SK-N-SH treated with all-trans-retinoic acid at 6 μM for 48 hours (cell line): Measurements from ENCODE around the gene DTL.

Experiments
- ATAC-seq: fragments of 200-7000 bp; cut with Tn5 transposase; 3 replicates; pipeline ENCODE4 v1.9.1; 2020; ENCODE audit warnings: mild to moderate bottlenecking, moderate library complexity
- ARNTL ChIP-seq: fragments of 450-650 bp; formaldehyde crosslinking; IDR thresholded peaks from 2 replicates; pipeline ENCODE4 v1.5.0; 2020; ENCODE audit warnings: low read depth, mild to moderate bottlenecking, moderate library complexity, borderline replicate concordance
- BACH2 ChIP-seq: fragments of 250-450 bp; sonication (Bioruptor Pico); IDR thresholded peaks from 2 replicates; pipeline ENCODE4 v1.9.0; 2021; ENCODE audit warnings: mild to moderate bottlenecking, borderline replicate concordance
- CREB5 ChIP-seq: fragments of 250-450 bp; sonication (Bioruptor Pico); IDR thresholded peaks from 2 replicates; pipeline ENCODE4 v1.5.1; 2020; ENCODE audit warnings: low read depth, mild to moderate bottlenecking, moderate library complexity
- CSDC2 ChIP-seq: fragments of 250-450 bp; sonication (Bioruptor Pico); IDR thresholded peaks from 2 replicates; pipeline ENCODE4 v1.5.0; 2020; ENCODE audit warnings: mild to moderate bottlenecking, moderate library complexity
- CSRNP3 ChIP-seq: fragments of 250-450 bp; sonication (Bioruptor Pico); IDR thresholded peaks from 2 replicates; pipeline ENCODE4 v1.5.1; 2021; ENCODE audit warnings: mild to moderate bottlenecking, moderate library complexity
- ESRRG ChIP-seq: fragments of 250-450 bp; sonication (Bioruptor Pico); IDR thresholded peaks from 2 replicates; pipeline ENCODE4 v1.6.1; 2021; ENCODE audit warnings: mild to moderate bottlenecking
- GLIS3 ChIP-seq: fragments of 250-450 bp; sonication (Bioruptor Pico); IDR thresholded peaks from 2 replicates; pipeline ENCODE4 v1.5.0; 2020; ENCODE audit warnings: mild to moderate bottlenecking, moderate library complexity
- ISL1 ChIP-seq: fragments of 250-450 bp; sonication (Bioruptor Pico); IDR thresholded peaks from 2 replicates; pipeline ENCODE4 v2.1.2; 2022; ENCODE audit warnings: mild to moderate bottlenecking, moderate library complexity
- OSR1 ChIP-seq: fragments of 250-450 bp; sonication (Bioruptor Pico); IDR thresholded peaks from 2 replicates; pipeline ENCODE4 v1.8.0; 2022; ENCODE audit warnings: moderate library complexity, mild to moderate bottlenecking, inconsistent platforms
- PPARA ChIP-seq: fragments of 250-450 bp; sonication (Bioruptor Pico); IDR thresholded peaks from 2 replicates; pipeline ENCODE4 v1.5.0; 2020; ENCODE audit warnings: mild to moderate bottlenecking, borderline replicate concordance
- RARB ChIP-seq: fragments of 250-450 bp; sonication (Bioruptor Pico); IDR thresholded peaks from 2 replicates; pipeline ENCODE4 v1.8.0; 2021; ENCODE audit warnings: mild to moderate bottlenecking, moderate library complexity
- SNAI2 ChIP-seq: fragments of 250-450 bp; sonication (Bioruptor Pico); IDR thresholded peaks from 2 replicates; pipeline ENCODE4 v1.5.0; 2020; ENCODE audit warnings: mild to moderate bottlenecking, moderate library complexity
- TCF4 ChIP-seq: fragments of 250-450 bp; sonication (Bioruptor Pico); IDR thresholded peaks from 2 replicates; pipeline ENCODE4 v1.8.0; 2021; ENCODE audit warnings: mild to moderate bottlenecking, moderate library complexity, borderline replicate concordance
- TOX ChIP-seq: fragments of 250-450 bp; sonication (Bioruptor Pico); IDR thresholded peaks from 2 replicates; pipeline ENCODE4 v1.8.0; 2021; ENCODE audit warnings: mild to moderate bottlenecking, moderate library complexity, borderline replicate concordance
- TSHZ2 ChIP-seq: fragments of 250-450 bp; sonication (Bioruptor Pico); IDR thresholded peaks from 2 replicates; pipeline ENCODE4 v1.5.0; 2020; ENCODE audit warnings: mild to moderate bottlenecking, moderate library complexity
- ZC3H10 ChIP-seq: fragments of 250-450 bp; sonication (Bioruptor Pico); IDR thresholded peaks from 2 replicates; pipeline ENCODE4 v1.5.1; 2021; ENCODE audit warnings: mild to moderate bottlenecking, moderate library complexity
- ZFP3 ChIP-seq: fragments of 250-450 bp; sonication (Bioruptor Pico); IDR thresholded peaks from 2 replicates; pipeline ENCODE4 v1.5.0; 2020; ENCODE audit warnings: mild to moderate bottlenecking, moderate library complexity
- ZFP30 ChIP-seq: fragments of 450-650 bp; formaldehyde crosslinking; IDR thresholded peaks from 2 replicates; pipeline ENCODE4 v1.5.0; 2022; ENCODE audit warnings: mild to moderate bottlenecking, moderate library complexity
- ZNF565 ChIP-seq: fragments of 450-650 bp; formaldehyde crosslinking; conservative IDR thresholded peaks from 2 replicates; pipeline ENCODE4 v1.5.0; 2020; ENCODE audit warnings: low read depth, mild to moderate bottlenecking, moderate library complexity
- ZNF70 ChIP-seq: fragments of 450-650 bp; formaldehyde crosslinking; IDR thresholded peaks from 2 replicates; pipeline ENCODE4 v1.5.0; 2020; ENCODE audit warnings: mild to moderate bottlenecking, moderate library complexity
- ZNF8 ChIP-seq: fragments of 450-650 bp; formaldehyde crosslinking; IDR thresholded peaks from 2 replicates; pipeline ENCODE4 v1.5.0; 2020; ENCODE audit warnings: mild to moderate bottlenecking, moderate library complexity

DTL gene

GRCh38 chr1:212137854-212138253 is 102.3 kb downstream of the DTL start:
- ATAC-seq: no peak
- TF ChIP-seq ZNF565 (CRISPR knock-in tag): no peak
- no peak for TF ChIP-seq ARNTL (CRISPR knock-in tag)
- TF ChIP-seq TSHZ2 (CRISPR knock-in tag): no peak
- TF ChIP-seq ZFP3 (CRISPR knock-in tag): no peak
- no peak for TF ChIP-seq RARB (CRISPR knock-in tag)
- TF ChIP-seq, all 23 proteins: peak for 0

- TF ChIP-seq GLIS3 (CRISPR knock-in tag) (no peak), ZFP3 (CRISPR knock-in tag) (no peak), ZFP30 (CRISPR knock-in tag) (no peak), OSR1 (CRISPR knock-in tag) (no peak), TSHZ2 (CRISPR knock-in tag) (no peak)
- no peak for ATAC-seq
These were observed 102.9 kb downstream of the DTL start for GRCh38 chr1:212138457-212138856.

GRCh38 chr1:212139526-212140135 is 104.1 kb downstream of the DTL start:
- TF ChIP-seq ARNTL (CRISPR knock-in tag) (no peak), ZFP3 (CRISPR knock-in tag) (no peak), ISL1 (CRISPR knock-in tag) (no peak)
- ATAC-seq: no peak

- no peak for ATAC-seq
These were observed 105.9 kb downstream of the DTL start for GRCh38 chr1:212141404-212141803.

GRCh38 chr1:212142883-212143530 is 107.5 kb downstream of the DTL start:
- TF ChIP-seq ZNF8 (no peak), CSRNP3 (CRISPR knock-in tag) (no peak), ZNF70 (CRISPR knock-in tag) (no peak), ESRRG (CRISPR knock-in tag) (no peak), RARB (CRISPR knock-in tag) (no peak), TCF4 (CRISPR knock-in tag) (no peak), CREB5 (CRISPR knock-in tag) (no peak), BACH2 (no peak), ZC3H10 (no peak), ISL1 (CRISPR knock-in tag) (no peak), OSR1 (CRISPR knock-in tag) (no peak), PPARA (no peak), ZNF565 (CRISPR knock-in tag) (no peak), SNAI2 (CRISPR knock-in tag) (no peak), CSDC2 (CRISPR knock-in tag) (no peak), TOX (CRISPR knock-in tag) (no peak)
- no peak for ATAC-seq

More at GRCh38 chr1:212141404-212141803, 105.9 kb downstream of the DTL start:
- no peak for TF ChIP-seq ZNF8
